Measurements from ENCODE around the gene ANGPTL8.

Gene ANGPTL8

DNA sequence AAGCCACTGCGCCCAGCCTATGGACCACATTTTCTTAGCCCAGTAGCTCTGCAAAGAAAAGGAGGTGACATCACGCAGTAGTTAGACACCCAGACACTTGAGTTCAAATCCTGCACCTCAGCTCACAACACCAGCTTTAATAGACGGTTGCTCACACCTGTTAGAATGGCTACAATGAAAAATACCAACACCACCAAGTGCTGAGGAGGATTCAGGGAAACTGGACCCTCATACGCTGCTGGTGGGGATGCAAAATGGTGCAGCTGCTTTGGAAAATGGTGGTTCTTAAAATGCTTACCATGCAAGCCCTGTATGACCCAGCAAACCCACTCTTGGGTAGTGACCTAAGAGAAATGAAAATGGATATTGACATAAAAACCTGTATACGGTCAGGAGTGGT, 34.6 kb downstream of the ANGPTL8 start:
- Histone ChIP-seq H3K27me3 (ENCODE audit: control insufficient read depth, low read length) (no peaks in the 10 kb centered on the region), H3K4me2 (ENCODE audit: low read length) (no peak overlapping the region), H3F3A (ENCODE audit: control insufficient read depth, insufficient read depth) (0 out of 2 replicates have a peak, but pooled peaks cover 3% of the 10 kb centered on the region), H4K20me1 (ENCODE audit: control insufficient read depth, insufficient read depth, low read depth, low read length) (no peaks in the 10 kb centered on the region), H3K9me3 (ENCODE audit: control insufficient read depth, insufficient read depth, low read length) (no peaks in the 10 kb centered on the region), H3K36me3 (ENCODE audit: control insufficient read depth, low read length) (no peaks in the 10 kb centered on the region), H3K27ac (ENCODE audit: low read depth, low read length) (no peak overlapping the region), H3K79me2 (ENCODE audit: control insufficient read depth, low read length) (no peaks in the 10 kb centered on the region), H3K4me1 (ENCODE audit: control insufficient read depth, low read length) (peaks cover 7% of the 10 kb centered on the region), H3K4me3 (ENCODE audit: low read length) (no peak overlapping the region), H3K9me2 (replicated peaks; ENCODE audit: control insufficient read depth, low read length) (no peaks in the 10 kb centered on the region)
- TF ChIP-seq EZH2phosphoT487 (IDR thresholded peaks at IDR 0.05; ENCODE audit: borderline replicate concordance, low read length) (no peak), CTCF (IDR thresholded peaks at IDR 0.05; ENCODE audit: low read depth, low read length, poor library complexity, severe bottlenecking) (no peak)

DNA sequence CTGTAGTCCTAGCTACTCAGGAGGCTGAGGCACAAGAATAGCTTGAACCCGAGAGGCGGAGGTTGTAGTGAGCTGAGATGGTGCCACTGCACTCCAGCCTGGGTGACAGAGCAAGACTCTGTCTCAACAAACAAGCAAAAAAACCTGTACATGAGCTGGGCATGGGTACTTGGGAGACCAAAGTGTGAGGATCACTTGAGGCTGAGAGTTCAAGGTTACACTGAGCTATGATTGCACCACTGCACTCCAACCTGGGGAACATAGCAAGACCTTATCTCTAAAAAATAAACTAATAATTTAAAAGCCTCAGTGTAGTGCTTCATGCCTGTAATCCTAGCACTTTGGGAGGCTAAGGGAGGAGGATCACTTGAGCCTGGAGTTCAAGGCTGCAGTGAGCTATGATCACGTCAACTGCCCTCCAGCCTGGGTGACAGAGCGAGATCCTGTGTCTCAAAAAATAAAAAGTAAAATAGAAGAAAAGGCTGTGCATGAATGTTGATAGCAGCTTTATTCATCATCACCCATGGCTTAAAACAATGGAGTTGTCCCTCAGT, 35.2 kb downstream of the ANGPTL8 start:
- no peaks in the 10 kb centered on the region for H3K79me2 ChIP-seq (ENCODE audit: control insufficient read depth, low read length)
- H3K4me2 ChIP-seq (ENCODE audit: low read length), result no peak overlapping the region
- H3K27ac ChIP-seq (ENCODE audit: low read depth, low read length), result no peak overlapping the region
- H3K27me3 ChIP-seq (ENCODE audit: control insufficient read depth, low read length), result no peaks in the 10 kb centered on the region
- no peaks in the 10 kb centered on the region for H4K20me1 ChIP-seq (ENCODE audit: control insufficient read depth, insufficient read depth, low read depth, low read length)
- no peaks in the 10 kb centered on the region for H3K9me3 ChIP-seq (ENCODE audit: control insufficient read depth, insufficient read depth, low read length)
- H3K36me3 ChIP-seq (ENCODE audit: control insufficient read depth, low read length), result no peaks in the 10 kb centered on the region
- no peaks in the 10 kb centered on the region for H3F3A ChIP-seq (ENCODE audit: control insufficient read depth, insufficient read depth)
- TF ChIP-seq CTCF (IDR thresholded peaks at IDR 0.05; ENCODE audit: low read depth, low read length, poor library complexity, severe bottlenecking), result no peak
- no peak for TF ChIP-seq EZH2phosphoT487 (IDR thresholded peaks at IDR 0.05; ENCODE audit: borderline replicate concordance, low read length)
- no peak overlapping the region for H3K4me3 ChIP-seq (ENCODE audit: low read length)
- no peaks in the 10 kb centered on the region for H3K9me2 ChIP-seq (replicated peaks; ENCODE audit: control insufficient read depth, low read length)
- peaks cover 2% of the 10 kb centered on the region for H3K4me1 ChIP-seq (ENCODE audit: control insufficient read depth, low read length)

DNA sequence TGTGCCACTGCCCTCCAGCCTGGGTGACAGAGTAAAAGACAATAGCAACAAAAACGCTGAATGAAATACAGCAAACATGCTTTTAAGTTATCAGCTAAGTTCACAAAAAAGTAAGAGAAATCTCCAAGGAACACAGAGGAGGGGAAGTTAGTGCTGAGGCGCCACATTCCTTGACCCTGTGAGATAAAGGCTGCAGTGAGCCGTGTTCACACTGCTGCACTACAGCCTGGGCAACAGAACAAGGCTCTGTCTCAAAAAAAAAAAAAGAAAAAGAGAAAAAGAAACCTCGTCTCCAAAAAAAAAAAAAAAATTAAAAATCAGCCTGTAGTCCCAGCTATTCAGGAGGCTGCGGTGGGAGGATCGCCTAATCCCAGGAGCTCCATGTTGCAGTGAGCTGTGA, 39.3 kb downstream of the ANGPTL8 start:
- H3K36me3 ChIP-seq (ENCODE audit: control insufficient read depth, low read length), result no peaks in the 10 kb centered on the region

More for the DNA sequence above, 39.3 kb downstream of the ANGPTL8 start:
- Histone ChIP-seq H3K9me3 (ENCODE audit: control insufficient read depth, insufficient read depth, low read length) (no peaks in the 10 kb centered on the region), H3K4me2 (ENCODE audit: low read length) (no peak overlapping the region), H3K4me3 (ENCODE audit: low read length) (no peak overlapping the region), H3K27ac (ENCODE audit: low read depth, low read length) (no peak overlapping the region), H3K9me2 (replicated peaks; ENCODE audit: control insufficient read depth, low read length) (no peaks in the 10 kb centered on the region), H3F3A (ENCODE audit: control insufficient read depth, insufficient read depth) (no peaks in the 10 kb centered on the region), H4K20me1 (ENCODE audit: control insufficient read depth, insufficient read depth, low read depth, low read length) (no peaks in the 10 kb centered on the region), H3K27me3 (ENCODE audit: control insufficient read depth, low read length) (no peaks in the 10 kb centered on the region), H3K4me1 (ENCODE audit: control insufficient read depth, low read length) (peaks cover 4% of the 10 kb centered on the region; the same call in 1 of the 2 replicates), H3K79me2 (ENCODE audit: control insufficient read depth, low read length) (no peaks in the 10 kb centered on the region)
- TF ChIP-seq EZH2phosphoT487 (IDR thresholded peaks at IDR 0.05; ENCODE audit: borderline replicate concordance, low read length), result no peak
- no peak for TF ChIP-seq CTCF (IDR thresholded peaks at IDR 0.05; ENCODE audit: low read depth, low read length, poor library complexity, severe bottlenecking)
